ENCODE data around the gene SEL1L3.

GRCh38 chr4:25775166-25775565, 87.6 kb downstream of the SEL1L3 start:
- no peak for TF ChIP-seq CTCF (IDR thresholded peaks at IDR 0.05)
- no peak for TF ChIP-seq POLR2AphosphoS5 (IDR thresholded peaks at IDR 0.05)
- no peak for TF ChIP-seq EP300 (IDR thresholded peaks at IDR 0.05)
- TF ChIP-seq POLR2A (IDR thresholded peaks at IDR 0.05) = no peak

Measured in gastroesophageal sphincter (tissue), 3 donors.